Measurements from ENCODE around the gene GUCY2C.

Gene GUCY2C

GRCh38 chr12:14628771-14629170, 67.6 kb downstream of the GUCY2C start:
- DNase-seq (ENCODE audit: low read depth, low spot score), result no peak

DNA sequence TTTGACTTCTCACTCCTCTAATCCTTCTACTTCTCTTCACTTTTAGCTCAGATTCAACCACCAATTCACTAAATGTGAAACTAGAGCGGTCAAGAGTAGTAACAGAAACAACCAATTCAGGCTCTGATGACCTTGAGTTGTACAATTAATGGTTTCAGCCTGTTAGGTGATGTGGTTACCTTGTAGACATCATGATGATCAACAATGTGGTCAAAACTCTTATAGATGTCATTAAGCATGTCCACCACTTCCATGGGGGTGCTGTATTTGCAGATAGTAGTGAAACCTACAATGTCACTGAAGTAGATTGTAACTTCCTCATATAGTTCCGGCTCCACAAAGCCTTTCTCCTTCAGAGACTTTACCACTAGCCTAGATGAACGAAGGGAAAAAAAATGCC, 74.6 kb downstream of the GUCY2C start:
- no peak for DNase-seq (ENCODE audit: low read depth, low spot score)

GRCh38 chr12:14619741-14620501, 76.5 kb downstream of the GUCY2C start:
- DNase-seq (ENCODE audit: low read depth, low spot score), result no peak

- no peak for DNase-seq (ENCODE audit: low read depth, low spot score)
These were observed 77.4 kb downstream of the GUCY2C start for GRCh38 chr12:14618983-14619382.

GRCh38 chr12:14614704-14615121, 81.7 kb downstream of the GUCY2C start:
- no peak for DNase-seq (ENCODE audit: low read depth, low spot score)

DNA sequence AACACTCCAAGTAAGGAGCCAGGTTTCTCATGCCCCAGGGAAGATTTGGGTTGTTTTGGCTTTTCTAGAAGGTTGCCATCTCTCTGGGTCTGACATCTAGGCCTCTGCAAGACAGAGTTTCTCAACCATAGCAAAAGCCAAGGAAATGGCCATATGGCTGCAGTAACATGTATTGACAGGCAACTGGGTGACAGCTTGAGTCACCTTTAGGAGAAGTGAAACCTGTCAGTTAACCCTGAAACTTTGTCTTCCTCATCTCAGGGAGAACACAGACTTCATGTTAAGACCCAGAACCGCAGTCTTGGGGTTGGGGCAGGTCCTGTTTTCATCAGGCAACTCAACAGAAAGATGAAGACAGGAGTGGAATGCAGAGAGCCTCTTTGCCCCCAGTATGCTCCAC, 82.7 kb downstream of the GUCY2C start:
- no peak for DNase-seq (ENCODE audit: low read depth, low spot score)

- DNase-seq (ENCODE audit: low read depth, low spot score), result no peak
These were observed 83.4 kb downstream of the GUCY2C start for GRCh38 chr12:14612898-14613445.

- DNase-seq (ENCODE audit: low read depth, low spot score), result no peak
These were observed 84.1 kb downstream of the GUCY2C start for GRCh38 chr12:14612250-14612649.

DNA sequence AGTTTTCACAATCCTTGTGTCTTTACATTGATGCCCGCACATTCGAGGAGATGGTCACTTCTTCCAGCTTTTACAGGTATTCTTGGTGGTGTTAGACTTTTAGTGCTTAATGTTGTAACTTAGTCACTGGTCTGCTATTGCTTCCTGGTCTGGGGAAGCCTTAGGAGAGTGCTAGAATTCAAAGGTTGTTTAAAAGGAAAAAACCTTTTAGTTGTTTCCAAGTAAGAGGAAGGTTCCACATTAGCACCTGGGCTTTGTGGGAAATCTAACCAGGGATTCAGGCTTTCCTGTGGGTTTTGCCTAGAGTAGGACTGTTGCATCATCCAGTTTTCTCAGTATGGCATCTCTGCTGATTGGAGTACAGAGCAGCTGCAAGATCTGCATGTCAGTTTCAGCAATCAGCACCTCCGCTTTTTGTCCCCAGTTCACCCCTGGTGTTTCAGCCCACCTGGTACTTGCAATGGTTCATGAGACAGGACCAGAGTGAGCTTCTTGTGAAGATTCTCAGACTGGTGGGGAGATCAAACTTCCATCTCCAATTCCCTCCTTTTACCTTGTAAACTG, 84.7 kb downstream of the GUCY2C start:
- DNase-seq (ENCODE audit: low read depth, low spot score), result no peak

DNA sequence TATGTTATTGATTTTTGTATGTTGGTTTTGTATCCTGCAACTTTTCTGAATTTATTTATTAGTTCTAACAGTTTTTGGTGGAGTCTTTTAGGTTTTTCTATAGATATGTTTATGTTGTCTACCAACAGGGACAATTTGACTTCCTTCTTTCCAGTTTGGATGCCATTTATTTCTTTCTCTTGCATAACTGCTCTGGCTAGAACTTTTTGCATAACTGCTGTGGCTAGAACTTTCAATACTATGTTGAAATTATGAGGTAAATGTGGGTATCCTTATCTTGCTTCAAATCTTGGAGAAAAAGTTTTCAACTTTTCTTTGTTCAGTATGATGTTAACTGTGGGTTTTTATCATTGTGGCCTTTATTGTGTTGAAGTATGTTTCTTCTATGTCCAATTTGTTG, 88.8 kb downstream of the GUCY2C start:
- DNase-seq (ENCODE audit: low read depth, low spot score), result no peak

- no peak for DNase-seq (ENCODE audit: low read depth, low spot score)
These were observed 90.9 kb downstream of the GUCY2C start for GRCh38 chr12:14605401-14605989.

DNA sequence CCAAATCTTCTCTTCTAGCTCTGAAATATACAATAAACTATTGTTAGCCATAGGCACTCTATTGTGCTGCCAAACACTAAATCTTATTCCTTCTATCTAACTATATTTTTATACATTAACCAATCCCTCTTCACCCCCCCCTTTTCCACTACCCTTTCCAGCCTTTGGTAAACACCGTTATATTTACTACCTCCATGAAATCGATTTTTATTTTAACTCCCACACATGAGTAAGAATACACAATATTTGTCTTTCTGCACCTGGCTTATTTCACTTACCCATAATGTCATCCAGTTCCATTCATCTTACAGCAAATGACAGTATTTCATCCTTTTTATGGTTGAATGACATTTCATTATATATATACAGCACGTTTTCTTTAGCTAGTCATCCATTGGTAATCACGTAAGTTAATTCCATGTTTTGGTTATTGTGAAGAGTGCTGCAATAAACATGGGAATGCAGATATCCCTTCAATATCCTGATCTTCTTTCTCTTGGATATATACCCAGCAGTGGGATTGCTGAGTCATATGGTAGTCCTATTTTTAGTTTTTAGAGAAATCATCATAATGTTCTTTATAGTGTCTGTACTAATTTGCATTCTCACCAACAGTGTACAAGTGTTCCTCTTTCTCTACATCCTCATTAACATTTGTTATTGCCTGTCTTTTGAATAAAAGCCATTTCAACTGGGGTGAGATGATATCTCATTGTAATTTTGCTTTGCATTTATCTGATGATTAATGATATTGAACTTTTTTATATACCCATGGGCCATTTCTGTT, 94.5 kb downstream of the GUCY2C start:
- DNase-seq (ENCODE audit: low read depth, low spot score), result no peak

- DNase-seq (ENCODE audit: low read depth, low spot score), result no peak
These were observed 98.9 kb downstream of the GUCY2C start for GRCh38 chr12:14597480-14597879.

GRCh38 chr12:14591719-14592118, 104.7 kb downstream of the GUCY2C start:
- DNase-seq (ENCODE audit: low read depth, low spot score), result no peak

DNA sequence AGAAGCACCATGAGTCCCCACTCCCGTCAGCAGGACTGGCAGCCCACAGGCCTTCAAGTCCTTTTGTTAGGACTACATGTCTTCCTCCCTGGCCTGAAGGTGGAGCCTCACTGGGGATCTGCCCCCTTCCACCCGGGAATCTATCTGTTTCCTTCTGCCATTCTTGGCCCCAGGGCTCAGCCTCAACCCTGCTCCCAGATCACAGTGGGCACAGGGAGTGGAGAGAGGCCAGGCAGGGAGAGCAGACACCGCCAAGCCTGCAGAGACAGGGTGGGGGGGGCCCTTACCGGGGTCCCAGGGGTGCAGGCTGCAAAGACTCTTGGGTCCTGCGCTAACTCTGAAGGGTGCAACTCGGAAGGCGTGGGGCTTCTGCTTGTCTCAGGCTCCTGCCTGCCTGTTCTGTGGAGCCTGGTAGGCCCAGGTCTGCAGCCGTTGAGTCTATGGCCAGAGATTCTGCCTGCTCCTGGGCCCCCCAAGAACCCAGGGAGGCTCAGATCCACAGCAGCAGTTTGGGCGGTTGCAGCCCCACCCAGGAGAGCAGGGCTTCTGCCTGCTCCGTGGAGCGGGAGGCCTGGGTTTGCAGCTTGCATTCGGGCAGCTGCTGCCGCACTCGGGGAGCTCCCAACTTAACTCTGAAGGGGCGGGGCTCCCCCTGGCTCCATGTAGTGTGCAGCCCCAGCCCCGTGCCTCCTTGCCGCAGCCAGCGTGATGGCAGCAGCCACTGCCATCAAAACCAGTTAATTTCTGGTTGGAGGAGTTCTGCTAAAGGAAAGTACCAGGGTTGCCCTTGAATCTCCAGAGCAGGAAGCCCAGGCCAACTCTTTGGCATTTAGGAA, 107.0 kb downstream of the GUCY2C start:
- DNase-seq (ENCODE audit: low read depth, low spot score), result no peak

- DNase-seq (ENCODE audit: low read depth, low spot score), result no peak
These were observed 107.8 kb downstream of the GUCY2C start for GRCh38 chr12:14588571-14588970.

DNA sequence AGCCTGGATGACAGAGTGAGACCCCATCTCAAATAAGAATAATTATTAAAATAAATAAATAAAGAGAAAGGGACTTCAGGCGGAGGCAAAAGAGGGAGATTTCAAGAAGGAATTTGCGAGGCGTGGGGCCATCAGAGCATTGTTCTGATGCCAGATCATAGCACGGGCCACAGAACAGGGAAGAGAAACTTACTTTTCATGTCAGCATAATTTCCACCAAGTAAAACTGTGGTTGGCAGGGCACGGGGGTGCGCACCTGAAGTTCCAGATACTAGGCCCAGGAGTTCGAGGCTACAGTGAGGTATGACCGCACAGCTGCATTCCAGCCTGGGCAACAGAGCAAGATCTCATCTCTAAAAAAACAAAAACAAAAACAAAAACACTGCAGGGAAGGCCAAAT, 117.8 kb downstream of the GUCY2C start:
- DNase-seq (ENCODE audit: low read depth, low spot score), result no peak

DNA sequence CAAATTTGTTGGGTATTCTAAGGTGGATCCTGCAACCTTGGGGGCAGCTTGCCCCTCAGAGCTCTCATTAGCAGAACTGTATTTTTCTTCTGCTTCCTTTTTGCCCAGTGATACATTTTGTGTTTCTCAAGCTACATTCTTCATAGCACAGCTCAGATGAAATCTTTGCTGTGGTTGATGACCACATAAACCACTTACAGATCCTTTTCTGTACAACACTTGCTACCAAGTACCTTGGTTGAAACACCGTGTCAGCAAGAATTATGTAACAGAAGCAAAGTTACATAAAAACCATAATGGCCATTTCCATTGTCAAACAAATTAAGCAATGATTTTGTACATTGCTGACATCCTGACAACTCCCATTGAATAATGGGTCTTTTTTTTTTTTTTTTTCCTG, 119.1 kb downstream of the GUCY2C start:
- no peak for DNase-seq (ENCODE audit: low read depth, low spot score)

GRCh38 chr12:14576896-14577295, 119.5 kb downstream of the GUCY2C start:
- DNase-seq (ENCODE audit: low read depth, low spot score), result no peak

DNA sequence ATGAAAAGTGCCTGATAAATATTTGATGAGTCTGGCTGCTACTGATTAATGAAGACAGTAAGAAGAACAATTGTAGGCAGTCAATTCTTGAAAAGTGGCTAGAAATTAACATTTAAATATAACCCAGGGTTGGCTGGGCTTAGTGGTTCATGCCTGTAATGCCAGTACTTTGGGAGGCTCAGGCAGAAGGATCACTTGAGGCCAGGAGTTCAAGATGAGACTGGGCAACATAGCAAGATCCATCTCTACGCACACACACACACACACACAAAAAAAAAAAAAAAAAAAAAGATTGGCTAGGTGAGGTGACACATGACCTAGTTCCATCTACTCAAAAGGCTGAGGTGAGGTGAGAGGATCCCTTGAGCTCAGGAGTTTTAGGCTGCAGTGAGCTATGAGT, 120.8 kb downstream of the GUCY2C start:
- DNase-seq (ENCODE audit: low read depth, low spot score), result no peak

- DNase-seq (ENCODE audit: low read depth, low spot score), result no peak
These were observed 123.3 kb downstream of the GUCY2C start for GRCh38 chr12:14573118-14573517.
